Skeletal muscle cell (primary cell): ENCODE data around the gene RIMBP2.

Source experiments
- DNase-seq: peaks from one replicate; pipeline ENCODE4 v3.0.0-alpha.2; 2010; ENCODE audit warnings: low read depth
- H3K4me3 ChIP-seq: 2 replicates; pipeline ENCODE4 v1.5.1; 2011; ENCODE audit warnings: low read depth, mild to moderate bottlenecking, control low read depth, low read length, moderate library complexity

RIMBP2 gene

GRCh38 chr12:130448044-130448821 lies 267.9 kb downstream of the RIMBP2 start:
- DNase-seq, result no peak
- no peak overlapping the region for H3K4me3 ChIP-seq

GRCh38 chr12:130447655-130447965 lies 268.5 kb downstream of the RIMBP2 start:
- H3K4me3 ChIP-seq, result no peak overlapping the region
- DNase-seq, result no peak

- DNase-seq, result no peak
- H3K4me3 ChIP-seq, result no peak overlapping the region
These were observed 269.0 kb downstream of the RIMBP2 start for GRCh38 chr12:130446846-130447654.

GRCh38 chr12:130444986-130445385 lies 271.1 kb downstream of the RIMBP2 start:
- no peak overlapping the region for H3K4me3 ChIP-seq
- DNase-seq, result no peak

GRCh38 chr12:130444061-130444460 lies 272.0 kb downstream of the RIMBP2 start:
- no peak for DNase-seq
- no peak overlapping the region for H3K4me3 ChIP-seq

GRCh38 chr12:130441771-130442760 lies 274.0 kb downstream of the RIMBP2 start:
- DNase-seq, result no peak
- H3K4me3 ChIP-seq, result no peak overlapping the region

GRCh38 chr12:130440411-130441080 lies 275.6 kb downstream of the RIMBP2 start:
- no peak for DNase-seq
- no peak overlapping the region for H3K4me3 ChIP-seq

- H3K4me3 ChIP-seq, result no peak overlapping the region
- no peak for DNase-seq
These were observed 276.8 kb downstream of the RIMBP2 start for GRCh38 chr12:130439250-130439649.

GRCh38 chr12:130438711-130439110 lies 277.4 kb downstream of the RIMBP2 start:
- no peak for DNase-seq
- H3K4me3 ChIP-seq, result no peak overlapping the region

- DNase-seq, result no peak
- no peak overlapping the region for H3K4me3 ChIP-seq
These were observed 277.9 kb downstream of the RIMBP2 start for GRCh38 chr12:130438243-130438620.

GRCh38 chr12:130437555-130438242 lies 278.4 kb downstream of the RIMBP2 start:
- no peak for DNase-seq
- no peak overlapping the region for H3K4me3 ChIP-seq

- no peak for DNase-seq
- H3K4me3 ChIP-seq, result no peak overlapping the region
These were observed 279.2 kb downstream of the RIMBP2 start for GRCh38 chr12:130436741-130437501.

GRCh38 chr12:130435826-130436225 lies 280.3 kb downstream of the RIMBP2 start:
- no peak for DNase-seq
- H3K4me3 ChIP-seq, result no peak overlapping the region

- no peak overlapping the region for H3K4me3 ChIP-seq
- DNase-seq, result no peak
These were observed 280.8 kb downstream of the RIMBP2 start for GRCh38 chr12:130435331-130435730.

GRCh38 chr12:130434560-130434959 lies 281.5 kb downstream of the RIMBP2 start:
- H3K4me3 ChIP-seq, result no peak overlapping the region
- DNase-seq, result no peak

GRCh38 chr12:130433834-130434233 lies 282.3 kb downstream of the RIMBP2 start:
- no peak for DNase-seq
- no peak overlapping the region for H3K4me3 ChIP-seq

- no peak overlapping the region for H3K4me3 ChIP-seq
- no peak for DNase-seq
These were observed 282.7 kb downstream of the RIMBP2 start for GRCh38 chr12:130433411-130433810.

GRCh38 chr12:130431176-130431575 lies 284.9 kb downstream of the RIMBP2 start:
- H3K4me3 ChIP-seq, result no peak overlapping the region

More at GRCh38 chr12:130431176-130431575, 284.9 kb downstream of the RIMBP2 start:
- no peak for DNase-seq
